WTC11 (cell line): ENCODE data around the gene ENAM. TPM values are rescaled to one million over a fixed set of nuclear protein-coding genes. Genes with fewer than 3 reads are reported as not detected.
"Not testable (repeated sequence)": the region's sequence is repeated elsewhere in the genome, so short reads cannot be mapped to it uniquely, and the experiment has no call there.

Experiments
- ATAC-seq: fragments of 200-7000 bp; cut with Tn5 transposase; 2 replicates; pipeline ENCODE4 v1.10.0; 2021; ENCODE audit warnings: mild to moderate bottlenecking, moderate library complexity
- CTCF ChIA-PET: fragments of 300-600 bp; sonication (Branson Sonifier 250); formaldehyde crosslinking; loops from one replicate; lab custom pipeline; 2021; ENCODE audit warnings: antibody characterized with exemption; lab: Charles Lee
- POLR2A ChIA-PET: fragments of 350-600 bp; sonication (Branson Sonifier 250); formaldehyde crosslinking; loops from one replicate; lab custom pipeline; 2021; ENCODE audit warnings: antibody characterized with exemption; lab: Charles Lee
- DNase-seq: peaks from one replicate; pipeline ENCODE4 v3.0.0; 2021; ENCODE audit warnings: low spot score
- H3K27ac Mint-ChIP-seq: 2 replicates; pipeline ENCODE4 v1.8.0; 2021; ENCODE audit warnings: mixed read lengths
- H3K27me3 Mint-ChIP-seq: 2 replicates; pipeline ENCODE4 v1.8.0; 2021; ENCODE audit warnings: low read depth, mild to moderate bottlenecking, moderate library complexity, mixed read lengths
- H3K36me3 Mint-ChIP-seq: 2 replicates; pipeline ENCODE4 v1.8.0; 2021; ENCODE audit warnings: mixed read lengths
- H3K4me1 Mint-ChIP-seq: 2 replicates; pipeline ENCODE4 v1.8.0; 2022; ENCODE audit warnings: mixed read lengths
- H3K4me3 Mint-ChIP-seq: 2 replicates; pipeline ENCODE4 v1.8.0; 2021; ENCODE audit warnings: mild to moderate bottlenecking, moderate library complexity, mixed read lengths
- H3K9me3 Mint-ChIP-seq: 2 replicates; pipeline ENCODE4 v1.8.0; 2021; ENCODE audit warnings: mixed read lengths
- ERG ChIP-seq: fragments of 250-450 bp; sonication (Bioruptor Pico); IDR thresholded peaks from 2 replicates; pipeline ENCODE4 v1.8.0; 2021; ENCODE audit warnings: mild to moderate bottlenecking
- GABPB1 ChIP-seq: sonication (generic); formaldehyde crosslinking; IDR thresholded peaks from 2 replicates; pipeline ENCODE4 v1.8.1; 2023; ENCODE audit warnings: mild to moderate bottlenecking, missing genetic modification reagents
- total RNA-seq: library from RNA; stranded (reverse); gene quantifications from 3 replicates; pipeline ENCODE4 v1.2.3, GENCODE V29; 2021

The ENAM gene
- total RNA-seq, 1 experiment from 2014 or later = not detected

DNA sequence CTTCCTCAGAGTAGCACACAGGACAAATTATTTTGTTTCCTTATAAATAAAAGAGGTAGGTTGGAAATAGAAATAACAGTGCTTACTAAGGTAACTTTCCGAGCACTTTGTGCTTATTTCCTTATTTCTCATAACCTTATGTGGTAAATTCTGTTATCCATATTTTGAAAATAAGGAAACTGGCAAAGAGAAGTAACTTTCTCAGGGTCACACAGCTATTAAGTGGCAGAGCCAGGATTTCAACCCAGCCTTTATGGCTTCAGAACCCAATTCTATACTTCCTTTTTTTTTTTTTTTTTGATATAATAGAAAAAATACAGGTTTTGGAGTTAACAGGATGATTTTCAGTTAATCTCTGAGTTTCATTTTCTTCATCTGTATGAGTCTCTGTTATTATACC lies 63.1 kb downstream of the ENAM start (continued):
- TF ChIP-seq ERG (no peak), GABPB1 (no peak)

- CTCF ChIA-PET, H3K4me3 Mint-ChIP-seq, H3K27me3 Mint-ChIP-seq, H3K9me3 Mint-ChIP-seq, H3K27ac Mint-ChIP-seq, POLR2A ChIA-PET, DNase-seq, ATAC-seq: not testable (repeated sequence)
- Mint-ChIP-seq H3K36me3 (peaks cover 12% of the 10 kb centered on the region), H3K4me1 (peaks cover 14% of the 10 kb centered on the region)
Measured at GRCh38 chr4:70694633-70695032, 66.1 kb downstream of the ENAM start.

Other genes with a start within 250 kb of the ENAM start
- gene SMR3B, start 245.6 kb upstream of the ENAM start, total RNA-seq = not detected in 3 replicates
- gene OPRPN, start 230.8 kb upstream of the ENAM start, total RNA-seq = not detected in 3 replicates
- not detected in 3 replicates for gene MUC7, start 156.5 kb upstream of the ENAM start, total RNA-seq
- not detected in 3 replicates for gene AMTN, start 110.2 kb upstream of the ENAM start, total RNA-seq
- gene AMBN, start 36.5 kb upstream of the ENAM start, total RNA-seq = not detected in 3 replicates
- 0.32 to 0.71 TPM (median 0.68 TPM) in 3 replicates for gene JCHAIN, start 37.8 kb downstream of the ENAM start, total RNA-seq
- gene UTP3, start 59.8 kb downstream of the ENAM start, total RNA-seq = 39.1 to 45.5 TPM (median 39.5 TPM) in 3 replicates
- 49.0 to 52.3 TPM (median 51.4 TPM) in 3 replicates for gene RUFY3, start 93.2 kb downstream of the ENAM start, total RNA-seq
- gene GRSF1, start 211.1 kb downstream of the ENAM start, total RNA-seq = 84.6 to 98.5 TPM (median 84.7 TPM) in 3 replicates